GM21529 (cell line): Measurements from ENCODE around the gene ZNF560.
A peak's percentile ranks its signal among the peaks of the same experiment; 100 is the strongest.

Source experiments
- ATAC-seq: cut with Tn5 transposase; IDR thresholded peaks from one replicate; pipeline ENCODE4 v1.9.1; 2021; ENCODE audit not compliant: unreplicated experiment

The ZNF560 gene

GRCh38 chr19:9436358-9436757 is 62.1 kb downstream of the ZNF560 start:
- ATAC-seq, result no peak

- ATAC-seq, result peak; percentile 93
Observed at GRCh38 chr19:9435279-9436268, 62.8 kb downstream of the ZNF560 start, which contains the start of gene ZNF266. Gene ZNF266 (minus strand): TSS chr19:9435573. CDS start chr19:9420089, 15,484 bp downstream.

GRCh38 chr19:9431475-9431874 is 66.9 kb downstream of the ZNF560 start:
- ATAC-seq, result no peak

GRCh38 chr19:9430444-9430843 is 68.0 kb downstream of the ZNF560 start:
- no peak for ATAC-seq

DNA sequence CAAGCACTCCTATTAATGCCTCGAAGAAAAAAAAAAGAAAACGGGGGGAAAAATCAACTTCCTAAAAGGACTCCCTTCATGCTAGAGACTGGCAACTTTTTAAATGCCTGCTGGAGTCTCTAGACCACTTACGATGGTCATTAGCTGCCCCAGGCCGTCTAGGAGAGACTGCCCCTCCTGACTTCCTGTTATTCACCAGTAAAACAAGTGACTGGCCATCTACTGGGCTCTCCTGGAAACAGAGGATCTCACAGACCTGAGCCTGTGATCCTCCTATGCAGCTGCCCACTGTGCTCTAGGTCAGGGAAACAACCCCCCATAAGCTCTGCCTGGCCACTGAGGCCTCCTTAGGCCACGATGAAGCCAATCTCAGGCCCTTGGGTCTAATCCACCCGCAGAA is 70.5 kb downstream of the ZNF560 start:
- ATAC-seq, result no peak
